ENCODE results near the gene FIGNL2. TPM values are rescaled to one million over a fixed set of nuclear protein-coding genes. Genes with fewer than 3 reads are reported as not detected.

Gene FIGNL2
- total RNA-seq, result 1 to 10 TPM in 2 of 6 donors, under 1 TPM in 3, not detected in 1; 0.22 to 1.5 (median 0.39) TPM

- no peaks in the 10 kb centered on the region for H3K36me3 ChIP-seq
- peaks cover 0 to 36% (median 24%) of the 10 kb centered on the region in 4 donors for H3K27me3 ChIP-seq
- peaks cover 33 to 56% (median 39%) of the 10 kb centered on the region in 4 donors for H3K4me1 ChIP-seq
- DNase-seq, result peak in 1 of 2 donors; percentile 83
- peak within 1 kb of the TSS; percentile 66 to 85 (median 75) for H3K27ac ChIP-seq
- ATAC-seq (ENCODE audit: low FRiP score in 2 of 2), result no peak
- WGBS, 2 donors, result no CpG with 5 or more reads among the region's 51 CpGs
- H3K4me3 ChIP-seq, result peak within 1 kb of the TSS; percentile 34 to 63 (median 49)
- no peaks in the 10 kb centered on the region for H3K9me3 ChIP-seq
- TF ChIP-seq POLR2A (IDR thresholded peaks at IDR 0.05), result no peak
- TF ChIP-seq EP300 (IDR thresholded peaks at IDR 0.05), result no peak
- no peak for TF ChIP-seq CTCF (IDR thresholded peaks at IDR 0.05)
- TF ChIP-seq POLR2AphosphoS5 (IDR thresholded peaks at IDR 0.05), result no peak
Measured at GRCh38 chr12:51848326-51848727, at the start of gene FIGNL2. Gene FIGNL2 (minus strand): TSS chr12:51848718. CDS start chr12:51822413, 26,305 bp downstream.

GRCh38 chr12:51897181-51897580 is 48.7 kb upstream of the FIGNL2 start:
- TF ChIP-seq POLR2A (IDR thresholded peaks at IDR 0.05) (peak in 1 of 4 donors; percentile 20), CTCF (IDR thresholded peaks at IDR 0.05) (no peak), EP300 (IDR thresholded peaks at IDR 0.05) (peak in 2 of 4 donors; percentile 40 to 56), POLR2AphosphoS5 (IDR thresholded peaks at IDR 0.05) (peak; percentile 22 to 59)
- no peaks in the 10 kb centered on the region for H3K9me3 ChIP-seq
- DNase-seq (no peak), ATAC-seq (ENCODE audit: low FRiP score in 2 of 2) (peak in 1 of 2 donors; percentile 28)
- 81 to 84% methylated on average over 3 to 8 of the region's 8 CpGs for WGBS, 2 donors
- peaks cover 19 to 39% (median 29%) of the 10 kb centered on the region in 4 donors for H3K4me1 ChIP-seq
- no peaks in the 10 kb centered on the region for H3K27me3 ChIP-seq
- no peak overlapping the region for H3K4me3 ChIP-seq
- H3K36me3 ChIP-seq, result no peaks in the 10 kb centered on the region
- H3K27ac ChIP-seq, result peak overlapping the region; percentile 77 to 89 (median 81)

GRCh38 chr12:51896236-51896635 is 47.7 kb upstream of the FIGNL2 start:
- ATAC-seq (ENCODE audit: low FRiP score in 2 of 2), result no peak
- 48% methylated on average over 2 to 3 of the region's 3 CpGs for WGBS, 2 donors

GRCh38 chr12:51895378-51896135 is 47.0 kb upstream of the FIGNL2 start:
- Histone ChIP-seq H3K36me3 (no peaks in the 10 kb centered on the region), H3K4me1 (peaks cover 19 to 39% (median 29%) of the 10 kb centered on the region in 4 donors), H3K4me3 (no peak overlapping the region), H3K27me3 (no peaks in the 10 kb centered on the region), H3K9me3 (no peaks in the 10 kb centered on the region), H3K27ac (peak overlapping the region; percentile 77 to 89 (median 81))
- TF ChIP-seq POLR2AphosphoS5 (IDR thresholded peaks at IDR 0.05), result no peak
- no peak for TF ChIP-seq EP300 (IDR thresholded peaks at IDR 0.05)
- TF ChIP-seq CTCF (IDR thresholded peaks at IDR 0.05), result no peak
- no peak for TF ChIP-seq POLR2A (IDR thresholded peaks at IDR 0.05)
- DNase-seq, result no peak
- ATAC-seq (ENCODE audit: low FRiP score in 2 of 2), result peak in 1 of 2 donors; percentile 41
- WGBS, 2 donors, result 80 to 83% methylated on average over 7 to 8 of the region's 8 CpGs

More at GRCh38 chr12:51896236-51896635, 47.7 kb upstream of the FIGNL2 start:
- Histone ChIP-seq H3K36me3 (no peaks in the 10 kb centered on the region), H3K4me3 (no peak overlapping the region), H3K4me1 (peaks cover 19 to 39% (median 29%) of the 10 kb centered on the region in 4 donors), H3K27ac (peak overlapping the region; percentile 77 to 89 (median 81)), H3K9me3 (no peaks in the 10 kb centered on the region), H3K27me3 (no peaks in the 10 kb centered on the region)
- DNase-seq, result no peak
- TF ChIP-seq EP300 (IDR thresholded peaks at IDR 0.05) (no peak), POLR2AphosphoS5 (IDR thresholded peaks at IDR 0.05) (no peak), POLR2A (IDR thresholded peaks at IDR 0.05) (no peak), CTCF (IDR thresholded peaks at IDR 0.05) (no peak)

Data from upper lobe of left lung (tissue), 6 donors.